A204.1 (cell line): ENCODE data around the gene IER5L.

Experiments used
- FAIRE-seq: peaks from 2 replicates; lab custom pipeline; 2012; peaks lifted over from hg19 to GRCh38; lab: Jason Lieb, UNC

IER5L gene

DNA sequence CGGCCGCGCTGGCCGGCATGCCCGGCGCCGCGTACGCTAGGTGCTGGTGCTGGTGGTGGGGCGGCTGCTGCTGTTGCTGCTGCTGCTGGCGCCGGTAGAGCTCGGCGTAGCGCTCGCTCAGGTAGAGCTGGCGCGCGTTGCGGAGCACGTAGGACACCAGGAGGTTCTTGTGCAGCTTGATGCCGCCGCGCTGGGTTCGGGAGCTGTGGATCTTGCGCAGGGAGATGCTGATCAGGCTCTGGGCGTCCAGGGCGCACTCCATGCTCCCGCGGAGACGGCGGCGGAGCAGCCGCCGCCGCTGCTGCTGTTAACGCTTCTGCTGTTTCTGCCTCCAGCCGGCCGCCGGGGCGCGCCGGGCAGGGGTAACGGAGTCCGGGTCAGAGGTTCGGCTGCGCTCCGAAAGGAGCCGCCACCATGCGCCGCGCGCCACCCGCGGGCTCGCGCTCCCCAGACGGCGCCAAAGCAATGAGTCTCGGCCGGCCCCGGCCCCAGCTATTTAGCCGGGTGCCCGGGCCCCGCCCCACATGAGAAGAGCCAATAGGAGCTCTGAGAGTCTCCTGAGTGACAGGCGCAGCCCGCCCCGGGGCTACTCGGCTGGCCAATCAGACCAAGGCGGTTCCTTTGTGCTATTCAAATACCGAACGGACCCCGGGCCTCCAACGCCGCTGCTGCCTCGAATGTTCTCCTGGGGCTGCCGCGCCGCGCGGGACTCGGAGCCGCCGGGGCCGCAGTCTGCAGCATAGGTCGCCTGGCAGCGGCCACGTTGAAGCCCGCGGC is at the start of gene IER5L:
Gene IER5L, minus strand, starts transcription at position 471 of the 777 bp plus-strand sequence. Its CDS starts 209 bp downstream, at position 262.
- FAIRE-seq: no peak

GRCh38 chr9:129227843-129228189 is 49.8 kb upstream of the IER5L start:
- no peak for FAIRE-seq

DNA sequence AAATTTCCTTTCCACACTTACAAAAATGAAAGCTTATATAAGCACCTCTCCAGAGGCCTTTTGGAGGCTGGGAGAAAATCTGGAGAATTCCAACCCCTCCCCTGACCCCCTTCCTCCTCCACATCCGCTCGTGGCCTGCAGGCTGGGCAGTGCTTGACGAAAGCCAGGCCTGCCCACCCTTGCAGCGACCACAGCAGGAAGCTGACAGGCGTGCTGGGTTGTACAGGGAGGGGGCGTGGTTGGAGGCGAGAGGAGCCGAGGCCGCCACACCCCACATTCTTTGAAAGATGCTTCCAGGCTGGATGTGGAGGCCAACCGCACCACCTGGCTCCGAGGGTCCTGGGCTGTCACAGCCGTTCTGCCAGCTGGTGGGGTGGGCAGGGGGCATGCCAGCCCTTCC is 47.8 kb upstream of the IER5L start:
- no peak for FAIRE-seq

DNA sequence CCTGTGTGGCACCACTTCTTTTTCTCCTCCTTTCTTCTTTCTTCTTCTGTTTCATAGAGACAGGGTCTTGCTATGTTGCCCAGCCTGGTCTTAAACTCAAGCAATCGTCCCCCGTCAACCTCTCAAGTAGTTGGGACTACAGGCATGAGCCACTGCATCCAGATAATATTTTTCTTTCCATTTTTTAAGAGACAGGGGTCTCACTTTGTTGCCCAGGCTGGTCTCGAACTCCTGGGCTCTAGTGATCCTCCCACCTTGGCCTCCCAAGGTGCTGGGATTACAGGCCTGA is 47.4 kb upstream of the IER5L start:
- no peak for FAIRE-seq

DNA sequence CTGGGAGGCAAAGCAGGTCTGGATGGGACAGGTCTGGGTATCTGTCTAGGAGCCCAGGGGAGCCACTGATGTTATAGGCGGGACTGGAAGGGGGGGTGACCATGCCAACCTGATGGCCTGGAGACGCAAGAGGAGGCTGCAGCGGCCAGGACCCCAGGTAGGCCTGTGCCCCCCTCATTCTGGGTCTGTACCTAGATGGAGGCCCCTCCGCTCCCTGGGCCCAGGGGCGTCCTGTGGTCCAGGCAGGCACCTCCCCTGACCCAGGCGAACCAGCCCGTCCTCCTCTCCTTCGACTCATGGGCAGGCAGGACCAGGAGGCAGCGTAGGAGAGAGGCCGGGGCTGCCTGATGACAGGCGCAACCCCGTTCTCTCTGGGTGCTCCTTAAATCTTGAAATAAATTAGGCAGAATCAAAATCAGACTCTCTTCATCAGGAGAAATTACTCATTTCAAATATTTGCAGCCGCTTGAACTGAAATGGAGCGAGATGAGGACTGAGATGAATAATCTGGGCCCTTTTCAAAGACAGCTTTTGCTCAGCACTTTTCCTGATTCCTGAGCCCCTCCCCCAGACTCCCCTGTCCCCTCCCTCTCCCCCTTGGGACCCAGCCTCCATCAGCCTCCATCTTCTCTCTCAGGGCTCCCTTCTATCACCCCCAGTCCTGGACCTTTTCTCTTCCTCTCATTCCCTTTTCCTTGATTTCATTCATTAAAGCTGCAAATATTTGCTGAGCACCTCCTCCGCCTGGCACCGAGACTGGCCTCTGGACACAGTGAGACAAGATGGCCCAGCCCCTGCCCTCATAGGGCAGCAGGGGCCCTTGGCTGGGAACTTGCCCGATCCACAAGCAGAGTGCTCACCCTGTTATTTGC is 46.8 kb upstream of the IER5L start:
- FAIRE-seq: no peak

GRCh38 chr9:129223551-129224208 is 45.6 kb upstream of the IER5L start:
- no peak for FAIRE-seq

- no peak for FAIRE-seq
These were observed 44.8 kb upstream of the IER5L start for GRCh38 chr9:129222819-129223218.

DNA sequence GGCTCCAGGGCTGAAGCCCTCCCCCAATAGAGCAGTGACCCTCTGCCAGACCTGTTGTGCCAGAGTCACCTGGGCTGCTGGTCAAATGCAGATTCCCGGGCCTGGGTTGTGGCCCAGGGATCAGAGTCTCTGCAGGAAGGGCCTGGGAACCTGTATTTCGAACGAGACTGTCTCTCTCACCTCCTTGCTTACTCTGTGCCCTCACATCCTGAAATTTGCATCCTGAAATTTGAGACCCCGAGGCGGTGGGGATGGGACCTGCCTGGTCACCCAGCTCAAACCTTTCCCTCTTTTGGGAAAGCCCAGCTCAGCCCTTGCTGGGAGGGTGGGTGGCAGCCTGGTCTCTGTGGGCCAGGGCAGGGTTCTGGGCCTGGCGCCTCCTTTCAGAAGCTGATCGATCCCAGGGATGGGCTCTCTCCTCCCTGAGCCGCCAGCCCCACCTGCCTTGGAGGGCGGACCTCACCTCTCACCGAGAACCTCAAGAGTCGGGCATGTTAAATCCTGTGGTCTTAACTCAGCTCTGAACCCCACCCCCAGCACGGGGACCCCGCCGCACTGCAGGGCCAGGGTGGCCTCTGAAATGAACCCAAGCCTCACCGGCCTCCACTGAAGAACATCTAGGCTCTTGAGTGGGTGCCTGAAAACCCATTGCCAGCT is 44.0 kb upstream of the IER5L start:
- FAIRE-seq: no peak

GRCh38 chr9:129221233-129221632 is 43.2 kb upstream of the IER5L start:
- FAIRE-seq: no peak

DNA sequence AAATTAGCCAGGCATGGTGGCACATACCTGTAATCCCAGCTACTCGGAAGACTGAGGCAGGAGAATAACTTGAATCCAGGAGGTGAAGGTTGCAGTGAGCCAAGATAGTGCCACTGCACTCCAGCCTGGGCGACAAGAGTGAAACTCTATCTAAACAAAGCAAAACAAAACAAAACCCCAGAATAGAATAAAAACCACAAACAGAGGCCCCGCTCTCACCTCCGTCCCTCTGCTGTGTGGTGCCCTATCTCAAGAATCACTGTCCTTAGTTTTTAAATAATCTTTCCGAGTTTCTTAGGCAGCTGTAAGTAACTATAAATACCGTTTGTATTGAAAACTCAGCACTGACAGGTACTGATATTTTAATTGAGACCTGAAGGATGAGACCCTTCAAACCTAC is 42.7 kb upstream of the IER5L start:
- no peak for FAIRE-seq

- FAIRE-seq: no peak
These were observed 40.9 kb upstream of the IER5L start for GRCh38 chr9:129218918-129219317.

DNA sequence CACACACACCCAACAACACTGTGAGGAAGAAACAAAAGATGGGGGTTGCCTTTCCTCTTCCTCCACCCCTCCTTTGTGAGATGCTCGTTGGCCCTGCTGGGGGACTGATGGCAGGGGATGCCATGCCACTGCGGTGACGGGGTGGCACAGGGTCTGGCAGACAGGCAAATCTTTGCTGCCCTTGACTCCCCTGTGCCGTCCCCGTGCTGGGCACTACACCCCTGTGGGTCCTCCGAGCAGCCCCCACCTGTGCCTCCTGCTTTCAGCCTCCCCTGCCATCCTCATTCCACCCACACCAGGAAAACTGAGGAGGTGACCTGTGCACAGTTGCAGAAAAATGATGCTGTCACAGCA is 40.2 kb upstream of the IER5L start:
- FAIRE-seq: no peak

GRCh38 chr9:129213551-129213950 is 35.5 kb upstream of the IER5L start:
- no peak for FAIRE-seq

DNA sequence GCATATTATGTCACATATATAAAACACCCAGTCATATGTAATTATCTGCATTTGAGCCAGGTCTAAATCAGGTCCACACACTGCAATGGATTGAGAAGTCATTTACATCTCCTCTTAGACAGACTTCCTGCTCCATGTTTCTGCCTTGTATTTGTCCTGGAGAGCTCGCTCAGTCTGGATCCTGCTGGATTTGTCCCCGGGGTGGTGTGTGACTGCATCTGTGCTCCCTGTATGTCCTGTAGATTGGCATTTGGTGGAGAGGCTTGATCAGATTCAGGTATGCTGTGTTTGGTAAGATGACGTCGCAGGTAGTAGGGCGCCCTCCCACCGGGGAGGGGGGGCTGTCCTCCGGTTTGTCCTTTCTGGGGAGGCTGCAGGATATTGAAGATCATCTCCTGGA is 33.6 kb upstream of the IER5L start:
- FAIRE-seq: no peak

GRCh38 chr9:129210125-129210524 is 32.1 kb upstream of the IER5L start:
- FAIRE-seq: no peak

DNA sequence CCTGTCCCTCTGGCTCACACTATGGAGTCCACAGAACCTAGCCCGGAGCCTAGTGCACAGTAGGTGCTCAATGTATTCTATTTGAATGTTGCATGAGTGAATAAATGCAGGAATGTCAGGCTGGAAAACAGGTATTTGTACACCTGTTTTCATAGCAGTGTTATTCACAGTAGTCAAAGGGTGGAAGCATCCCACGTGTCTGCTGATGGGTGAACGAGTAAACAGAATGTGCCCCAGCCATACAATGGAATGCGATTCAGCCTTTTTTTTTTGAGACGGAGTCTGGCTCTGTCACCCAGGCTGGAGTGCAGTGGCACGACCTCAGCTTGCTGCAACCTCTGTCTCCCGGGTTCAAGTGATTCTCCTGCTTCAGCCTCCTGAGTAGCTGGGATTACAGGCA is 31.5 kb upstream of the IER5L start:
- no peak for FAIRE-seq

DNA sequence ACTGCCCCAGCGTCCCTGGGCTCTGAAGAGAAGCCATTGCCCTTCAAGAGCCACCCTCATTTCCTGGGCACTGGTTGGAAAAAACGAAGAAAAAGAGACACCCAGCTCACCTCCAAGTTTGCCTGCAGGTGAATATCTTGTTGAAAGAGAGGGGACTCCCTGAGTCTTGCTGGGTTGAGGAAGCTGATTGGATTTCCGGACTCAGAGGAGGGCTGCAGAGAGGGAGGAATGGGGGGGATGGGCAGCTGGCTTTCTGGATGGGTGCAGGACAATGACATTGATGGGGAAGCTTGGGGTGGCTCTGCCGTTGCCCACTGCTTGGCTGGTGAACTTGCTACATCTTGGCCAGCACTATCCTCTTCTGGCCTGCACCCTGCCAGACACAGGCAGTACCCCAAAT is 31.0 kb upstream of the IER5L start:
- no peak for FAIRE-seq

GRCh38 chr9:129208207-129209032 is 30.4 kb upstream of the IER5L start:
- FAIRE-seq: no peak

DNA sequence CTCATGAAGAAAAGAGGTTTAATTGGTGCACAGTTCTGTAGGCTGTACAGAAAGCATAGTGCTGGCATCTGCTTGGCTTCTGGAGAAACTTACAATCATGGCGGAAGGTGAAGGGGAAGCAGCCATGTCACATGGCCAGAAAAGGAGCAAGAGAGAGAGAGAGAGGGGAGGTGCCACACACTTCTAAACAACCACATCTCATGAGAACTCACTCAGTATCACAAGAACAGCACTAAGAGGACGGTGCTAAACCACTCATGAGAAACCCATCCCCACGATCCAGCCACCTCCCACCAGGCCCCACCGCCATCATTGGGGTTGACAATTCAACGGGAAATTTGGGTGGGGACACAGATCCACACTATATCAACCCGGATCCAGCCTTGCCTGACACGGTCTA is 28.8 kb upstream of the IER5L start:
- no peak for FAIRE-seq

GRCh38 chr9:129206401-129206800 is 28.3 kb upstream of the IER5L start:
- FAIRE-seq: no peak

GRCh38 chr9:129204840-129205239 is 26.8 kb upstream of the IER5L start:
- no peak for FAIRE-seq

GRCh38 chr9:129203556-129203909 is 25.5 kb upstream of the IER5L start:
- FAIRE-seq: no peak
